NOMO-1 (cell line): ENCODE data around the gene FHDC1.

Source experiments
- DNase-seq, 2 experiments: peaks; one replicate each; lab custom pipeline; 2025; ENCODE audit not compliant: unreplicated experiment in 2 of 2; lab: John Stamatoyannopoulos, UW

FHDC1 gene

DNA sequence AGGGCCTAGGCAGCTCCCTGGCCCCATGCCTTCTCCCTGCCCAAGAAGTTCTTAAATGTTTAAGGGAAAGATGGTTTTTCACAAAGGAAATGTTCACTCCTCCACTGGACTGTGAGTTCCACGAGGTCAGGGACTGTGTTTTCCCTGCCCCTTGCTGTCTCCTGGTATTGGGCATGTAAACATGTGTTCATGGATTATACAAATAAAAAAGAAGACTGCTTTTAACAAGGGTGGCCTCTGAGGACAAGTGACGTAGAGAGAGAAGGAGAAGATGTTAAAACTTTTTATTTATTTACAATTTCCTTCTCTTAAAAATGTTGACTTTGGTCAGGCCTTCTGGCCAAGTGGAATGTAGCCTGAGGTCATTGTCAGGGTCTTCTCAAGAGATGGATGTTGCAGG is 66.0 kb downstream of the FHDC1 start:
- DNase-seq, result no peak

DNA sequence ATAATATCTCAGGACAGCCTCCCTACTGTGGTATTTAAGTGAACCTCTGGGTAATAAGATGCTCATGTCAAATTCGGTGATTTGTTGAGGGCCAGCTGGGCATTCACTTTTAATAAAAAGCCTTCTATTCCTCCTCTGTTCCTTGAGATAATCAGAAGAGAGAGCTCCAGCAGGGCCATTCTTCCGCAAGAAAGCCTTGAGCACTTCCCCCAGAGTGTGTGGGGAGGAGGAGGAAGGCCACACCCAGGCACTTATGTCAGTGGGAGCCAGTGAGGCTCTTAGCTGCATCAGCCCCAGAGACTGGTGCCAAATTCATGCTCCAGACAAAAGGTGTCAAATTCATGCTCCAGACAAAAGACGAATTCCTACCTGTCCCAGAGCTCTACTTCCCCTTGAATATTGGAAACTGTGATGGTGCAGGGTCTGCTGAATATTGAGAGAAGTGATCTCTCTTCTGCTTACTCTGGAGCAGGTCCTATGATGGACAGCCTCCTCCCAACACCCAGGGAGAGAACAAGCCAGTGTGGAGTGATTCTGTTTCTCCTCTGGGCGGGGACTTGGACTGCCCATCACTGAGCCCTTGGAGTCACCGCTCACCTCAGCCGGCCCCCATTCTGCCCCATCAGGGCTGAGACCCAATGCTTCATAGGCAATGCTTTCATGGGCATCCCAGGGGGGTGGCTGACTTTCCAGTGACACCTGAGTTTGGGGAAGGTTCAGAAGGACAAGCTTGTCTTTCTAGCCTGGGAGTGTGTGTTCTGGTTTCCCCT is 68.1 kb downstream of the FHDC1 start:
- no peak for DNase-seq

DNA sequence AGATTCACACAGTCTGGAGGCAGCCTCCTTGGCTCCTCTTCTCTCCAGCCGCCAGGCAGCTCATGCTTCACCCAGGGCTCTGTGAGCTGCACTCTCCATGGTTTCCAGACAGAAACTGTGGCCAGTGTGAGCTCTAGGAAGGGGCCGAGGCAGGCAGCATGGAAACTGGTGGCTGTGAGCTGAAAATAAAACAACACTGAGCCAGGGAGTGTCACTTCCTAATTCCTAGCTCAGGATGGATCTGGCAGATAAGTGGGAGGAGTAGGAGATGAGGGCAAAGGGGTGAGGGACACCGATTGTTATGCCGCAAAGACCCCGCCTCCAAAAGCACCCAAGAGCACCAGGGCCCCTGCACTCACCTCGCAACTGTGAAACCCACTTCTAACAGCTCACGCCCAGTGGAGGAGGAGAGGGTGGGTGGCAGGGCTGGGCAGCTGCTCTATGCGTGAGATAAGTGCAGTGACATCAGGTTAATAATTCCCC is 69.8 kb downstream of the FHDC1 start:
- no peak for DNase-seq

DNA sequence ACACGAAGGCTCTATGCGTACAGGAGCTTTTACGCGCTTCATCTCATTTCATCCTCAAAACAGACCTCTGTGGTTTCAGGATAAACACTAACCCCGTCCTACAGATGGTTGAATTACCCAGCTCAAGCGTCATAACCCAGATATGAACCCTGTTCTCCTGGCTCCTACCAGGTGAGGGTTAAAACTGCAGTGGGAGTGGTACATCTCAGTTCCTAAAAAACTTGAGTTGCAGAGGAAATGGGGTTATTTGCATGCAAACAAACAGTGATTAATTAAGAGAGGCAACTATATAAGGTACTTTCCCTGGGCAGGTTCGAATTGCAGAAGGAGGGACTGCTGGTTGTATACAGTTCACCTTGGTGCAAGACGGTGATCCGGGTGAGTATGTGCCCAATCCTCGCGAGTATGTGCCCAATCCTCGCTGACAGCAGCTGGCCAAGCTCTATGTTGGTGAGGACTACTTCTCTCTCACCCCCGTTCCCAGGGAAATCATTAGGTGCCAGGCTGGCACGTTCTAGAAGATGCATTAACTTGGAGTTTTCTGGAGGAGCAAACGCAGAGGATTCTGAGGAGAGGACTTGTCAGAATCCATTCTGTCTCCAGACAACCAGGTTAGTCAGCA is 72.6 kb downstream of the FHDC1 start:
- DNase-seq, result no peak

DNA sequence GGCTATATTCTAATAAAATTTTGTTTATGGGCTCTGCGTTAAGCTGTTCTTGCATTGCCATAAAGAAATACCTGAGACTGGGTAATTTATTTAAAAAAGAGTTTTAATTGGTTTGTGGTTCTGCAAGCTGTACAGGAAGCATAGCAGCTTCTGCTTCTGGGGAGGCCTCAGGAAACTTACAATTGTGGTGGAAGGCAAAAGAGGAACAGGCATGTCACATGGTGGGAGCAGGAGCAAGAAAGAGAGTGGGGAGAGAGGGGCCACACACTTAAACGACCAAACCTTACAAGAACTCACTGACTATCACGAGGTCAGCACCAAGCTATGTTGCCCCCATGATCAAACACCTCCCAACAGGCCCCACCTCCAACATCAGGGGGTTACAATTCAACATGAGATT is 74.0 kb downstream of the FHDC1 start:
- DNase-seq, result peak; percentile 39 to 65

DNA sequence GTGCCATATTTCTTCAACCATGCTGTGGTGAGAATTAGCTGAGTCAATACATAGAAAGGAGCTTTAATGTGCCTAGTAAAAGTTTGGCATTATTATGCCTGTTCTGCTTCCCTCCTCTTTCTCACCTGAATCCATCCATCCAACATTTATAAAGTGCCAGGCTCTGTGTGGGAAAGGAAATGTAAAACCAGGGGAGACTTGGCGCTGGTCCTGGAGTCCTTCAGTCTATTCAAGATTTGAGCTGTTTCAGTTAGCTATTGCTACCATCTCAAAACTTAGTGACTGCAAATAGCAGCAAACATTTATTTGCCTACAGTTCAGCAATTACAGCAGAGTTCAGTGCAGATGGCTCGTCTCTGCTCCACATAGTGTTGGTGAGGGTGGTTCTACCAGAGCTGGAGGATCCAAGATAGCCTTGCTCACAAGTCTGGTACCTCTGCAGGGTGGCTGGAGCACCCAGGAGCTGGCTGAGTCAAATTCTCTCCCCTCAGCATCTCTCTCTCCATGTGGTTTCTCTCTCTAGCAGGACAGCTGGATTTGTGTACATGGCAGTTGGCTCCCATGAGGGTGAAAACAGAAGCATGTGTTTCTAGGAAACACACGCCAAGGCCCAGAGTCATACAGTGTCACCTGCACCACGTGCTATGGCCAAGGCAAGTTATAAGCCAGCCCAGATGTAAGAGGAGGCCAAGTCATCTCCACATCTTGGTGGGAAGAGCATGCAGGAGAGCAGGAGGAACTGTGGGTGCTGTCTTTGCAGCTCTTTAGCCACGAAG is 77.3 kb downstream of the FHDC1 start:
- DNase-seq, result no peak

DNA sequence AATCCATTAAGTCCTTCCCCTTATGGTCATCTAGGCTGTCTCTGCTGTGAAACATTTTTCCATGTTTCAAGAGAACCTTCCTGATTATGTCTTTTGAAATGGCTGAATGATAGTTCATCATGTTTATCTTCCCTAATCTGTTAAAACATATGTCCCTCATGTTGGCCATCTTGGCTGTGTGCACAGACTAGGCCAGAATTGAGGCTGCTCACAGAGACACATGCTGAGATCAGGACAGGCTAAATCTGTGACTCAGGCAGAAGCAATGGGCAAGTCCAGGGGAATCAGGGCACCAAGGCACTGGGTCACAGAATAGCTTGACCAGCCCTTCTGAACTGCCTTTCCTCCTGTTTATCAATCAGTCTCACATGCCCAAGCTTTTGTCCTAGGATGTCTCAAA is 78.3 kb downstream of the FHDC1 start:
- DNase-seq, result no peak

DNA sequence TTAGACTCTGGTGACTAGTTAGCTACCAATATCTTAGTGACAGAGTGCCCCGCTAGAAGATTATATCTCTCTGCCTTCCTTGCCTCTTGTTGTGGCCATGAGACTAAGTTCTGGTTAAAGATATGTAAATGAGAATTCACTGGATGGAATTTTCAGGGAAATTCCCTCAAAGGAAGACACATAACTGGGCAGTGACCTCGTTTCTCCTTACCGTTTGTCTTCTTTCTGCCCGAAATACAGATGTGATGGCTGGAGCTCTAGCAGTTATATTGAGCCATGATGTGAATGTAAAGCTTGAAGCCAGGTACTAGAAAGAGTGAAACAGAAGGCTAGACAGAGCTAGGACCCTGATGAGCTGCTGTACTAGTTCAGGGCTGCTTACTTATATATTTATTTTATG is 80.5 kb downstream of the FHDC1 start:
- no peak for DNase-seq

DNA sequence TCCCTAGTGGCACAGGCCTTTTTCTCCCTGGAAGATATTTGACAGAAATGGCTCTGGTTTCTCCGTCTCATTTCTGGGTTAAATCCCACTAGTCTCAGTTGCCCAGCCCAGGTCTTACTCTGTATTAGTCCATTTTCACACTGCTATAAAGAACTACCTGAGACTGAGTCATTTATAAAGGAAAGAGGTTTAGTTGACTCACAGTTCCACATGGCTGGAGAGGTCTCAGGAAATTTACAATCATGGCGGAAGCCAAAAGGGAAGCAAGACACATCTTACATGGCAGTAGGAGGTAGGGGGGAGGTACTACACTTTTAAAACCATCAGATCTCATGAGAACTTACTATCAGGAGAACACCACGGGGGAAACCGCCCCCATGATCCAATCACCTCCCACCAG is 81.9 kb downstream of the FHDC1 start:
- no peak for DNase-seq

DNA sequence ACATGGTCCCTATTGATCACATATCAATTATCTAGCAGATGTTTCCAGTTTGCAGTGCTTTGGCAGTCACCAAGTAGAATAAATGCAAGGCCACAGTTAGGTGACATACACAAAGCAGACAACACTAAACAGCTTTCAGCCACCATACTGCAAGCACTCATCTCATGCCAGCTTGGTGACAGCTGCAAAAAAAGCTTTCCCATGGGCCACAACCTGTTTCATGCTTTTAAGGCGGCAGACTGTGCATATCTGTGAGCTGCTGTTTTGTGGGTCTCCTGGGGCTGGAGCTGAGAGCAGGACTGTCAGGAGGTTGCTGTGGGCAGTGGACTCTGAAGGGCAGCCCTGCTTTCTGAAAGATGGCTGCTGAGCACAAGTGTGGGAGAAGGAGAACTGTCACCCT is 82.6 kb downstream of the FHDC1 start:
- DNase-seq, result no peak

DNA sequence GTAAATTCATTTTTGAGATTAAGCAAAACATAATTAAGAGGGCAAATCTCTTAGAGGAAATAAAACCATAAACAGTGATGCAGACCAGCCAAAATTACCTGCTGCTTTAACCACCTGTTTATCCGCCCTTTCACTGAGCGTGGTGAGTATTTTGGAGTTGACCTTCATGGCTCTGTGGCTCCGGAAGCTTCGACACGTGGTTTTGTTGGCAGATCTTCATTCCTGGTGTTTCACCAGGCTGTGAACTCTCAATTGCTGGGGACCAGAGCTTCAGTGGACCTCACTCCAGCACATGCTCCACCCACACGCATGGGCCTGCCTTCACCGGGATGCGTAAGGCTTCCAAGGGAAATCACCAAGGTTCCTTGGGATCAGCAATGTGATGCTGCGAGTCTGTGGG is 83.8 kb downstream of the FHDC1 start:
- DNase-seq, result no peak

DNA sequence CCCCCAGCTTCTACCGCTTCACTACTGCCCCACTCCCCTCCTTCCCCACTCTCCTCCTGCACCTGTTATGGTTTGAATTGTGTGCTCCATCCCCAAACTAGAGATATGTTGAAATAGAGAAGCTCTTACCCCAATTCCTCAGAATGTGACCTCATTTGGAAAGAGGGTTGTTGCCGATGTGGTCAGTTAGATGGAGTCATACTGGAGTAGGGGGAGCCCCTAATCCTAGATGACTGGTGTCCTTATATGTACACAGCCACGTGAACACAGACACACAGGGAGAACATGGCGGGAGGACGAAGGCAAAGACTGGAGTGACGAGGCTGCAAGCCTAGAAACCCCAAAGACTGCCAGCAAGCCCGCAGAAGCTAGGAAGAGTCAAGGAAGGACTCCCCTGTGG is 84.3 kb downstream of the FHDC1 start:
- no peak for DNase-seq

DNA sequence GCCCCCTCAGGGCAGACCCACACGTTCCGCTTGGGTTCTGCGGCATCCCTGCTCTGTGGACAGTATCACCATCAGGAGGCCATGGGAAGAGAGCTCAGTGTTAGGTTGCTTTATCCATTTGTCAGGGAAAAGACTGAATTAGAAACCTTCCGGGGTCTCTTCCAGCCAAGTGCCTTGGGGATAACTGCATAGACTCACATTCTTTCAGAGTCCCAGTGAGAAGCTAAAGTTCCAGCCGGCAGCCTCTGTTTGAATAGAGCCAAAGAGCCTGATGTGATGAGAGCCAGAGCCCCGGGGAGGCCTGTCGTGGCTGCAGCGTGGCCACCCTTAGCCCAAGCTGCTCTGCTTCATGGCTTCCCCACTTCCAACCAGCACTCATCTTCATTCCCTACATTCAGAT is 85.2 kb downstream of the FHDC1 start:
- no peak for DNase-seq

DNA sequence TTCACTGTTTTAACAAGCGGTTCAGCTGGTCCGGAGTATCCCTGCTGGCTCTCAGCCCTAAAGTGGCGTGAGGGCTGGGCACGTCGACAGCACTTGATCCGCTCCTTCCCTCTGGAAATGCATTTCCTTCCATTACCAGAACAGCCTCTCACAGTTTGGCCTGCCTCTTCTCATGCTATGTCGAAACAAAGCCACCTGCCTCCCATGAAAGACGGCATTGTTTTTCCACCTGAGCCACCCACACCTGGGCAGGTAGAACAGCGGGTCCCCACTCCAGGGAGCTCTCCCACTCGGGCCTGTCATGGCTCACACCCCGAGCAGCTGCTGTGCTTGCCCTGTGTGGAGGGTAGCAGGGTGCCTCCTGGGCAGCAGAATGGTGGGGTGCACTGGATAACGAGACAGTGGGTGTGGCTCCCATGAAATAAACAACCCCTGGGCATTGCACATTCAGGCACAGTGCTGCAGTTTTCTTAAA is 86.2 kb downstream of the FHDC1 start:
- DNase-seq, result no peak

DNA sequence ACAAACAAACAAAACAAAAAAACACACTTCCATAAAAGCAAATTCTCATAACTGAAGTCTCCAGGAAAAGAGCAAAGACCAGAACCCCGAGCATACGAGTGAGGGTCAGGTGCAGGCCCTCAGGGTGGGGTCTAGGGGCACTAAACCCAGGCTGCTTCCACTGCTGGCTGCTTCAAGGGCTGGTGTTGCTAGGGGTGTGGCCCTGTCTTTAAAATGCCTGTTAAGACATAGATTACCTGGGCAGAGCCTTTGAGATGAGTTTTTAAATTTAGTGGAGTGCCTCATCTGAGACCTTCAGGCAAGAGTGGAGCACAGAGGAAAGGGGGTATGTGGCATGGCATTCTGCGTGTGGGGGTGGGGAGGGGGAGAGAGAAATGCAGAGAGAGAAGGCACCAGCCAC is 87.0 kb downstream of the FHDC1 start:
- no peak for DNase-seq

DNA sequence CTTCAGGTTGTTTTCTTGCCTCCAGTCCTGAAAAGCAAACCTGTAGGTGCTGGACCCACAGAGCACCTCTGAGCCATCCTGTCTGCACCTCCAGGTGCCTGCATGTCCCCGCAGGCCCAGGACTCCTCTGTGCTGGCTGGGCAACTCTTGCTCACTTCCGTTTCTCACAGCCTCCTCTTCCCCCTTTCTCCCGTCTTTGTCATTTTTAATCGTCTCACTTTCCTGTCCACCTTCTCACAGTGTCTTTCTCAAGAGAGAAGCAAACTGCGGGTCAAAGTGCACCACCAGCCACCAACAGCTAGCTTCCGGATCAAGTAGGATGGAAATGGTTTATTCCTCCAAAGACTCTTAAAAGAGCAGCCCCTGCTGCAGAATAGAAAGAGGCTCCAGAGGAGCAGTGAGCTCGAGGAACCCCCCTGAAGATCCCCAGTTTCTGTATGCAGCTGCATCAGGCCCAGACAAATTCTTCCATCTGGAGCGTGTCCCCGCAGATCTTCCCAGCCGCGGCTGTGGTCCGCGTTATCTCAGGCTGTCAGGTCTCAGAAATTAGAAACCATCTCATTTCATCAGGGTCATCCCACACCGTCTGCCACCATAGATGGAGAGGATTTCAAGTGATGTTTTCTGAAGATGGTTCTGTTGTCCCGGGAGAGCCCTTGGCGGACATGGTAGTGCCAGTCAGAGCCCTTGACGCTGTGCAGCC is 87.7 kb downstream of the FHDC1 start:
- peak; percentile 75 to 91 for DNase-seq

DNA sequence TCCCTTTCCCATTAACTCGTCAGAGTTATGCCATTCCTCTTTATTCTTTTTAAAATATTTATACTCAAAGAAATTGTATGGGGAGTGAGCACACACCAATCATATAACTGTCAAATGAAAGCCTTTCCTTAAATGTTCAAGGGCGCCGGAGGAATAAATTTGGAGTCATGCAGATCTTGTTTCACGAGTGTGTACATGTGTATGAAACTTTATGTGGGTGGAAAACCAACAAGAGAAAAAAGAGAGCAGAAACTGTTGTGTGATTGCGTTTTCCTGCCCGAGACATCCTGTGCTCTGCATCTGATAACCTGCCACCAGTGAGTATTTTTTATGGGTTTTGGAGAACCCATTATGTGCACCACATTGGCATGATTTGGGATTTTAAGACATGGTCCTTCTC is 88.3 kb downstream of the FHDC1 start:
- no peak for DNase-seq

DNA sequence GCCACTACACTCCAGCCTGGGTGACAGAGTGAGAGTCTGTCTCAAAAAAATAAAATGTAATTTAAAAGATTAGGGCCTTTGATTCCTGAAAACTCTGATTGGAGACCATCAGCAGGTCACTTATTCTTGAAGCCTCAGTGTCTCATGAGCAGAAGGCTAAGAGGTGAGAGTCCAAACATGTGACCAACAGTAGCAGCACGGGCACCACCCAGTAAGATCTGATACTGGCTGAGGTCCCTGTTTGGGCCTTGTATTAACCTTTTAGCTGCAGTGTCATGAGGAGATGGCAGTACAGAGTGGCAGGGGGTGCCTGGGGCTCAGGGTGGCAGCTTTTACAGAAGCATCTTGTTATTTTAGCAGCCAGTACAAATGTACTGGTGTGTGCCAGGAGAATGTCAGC is 89.3 kb downstream of the FHDC1 start:
- DNase-seq, result no peak

DNA sequence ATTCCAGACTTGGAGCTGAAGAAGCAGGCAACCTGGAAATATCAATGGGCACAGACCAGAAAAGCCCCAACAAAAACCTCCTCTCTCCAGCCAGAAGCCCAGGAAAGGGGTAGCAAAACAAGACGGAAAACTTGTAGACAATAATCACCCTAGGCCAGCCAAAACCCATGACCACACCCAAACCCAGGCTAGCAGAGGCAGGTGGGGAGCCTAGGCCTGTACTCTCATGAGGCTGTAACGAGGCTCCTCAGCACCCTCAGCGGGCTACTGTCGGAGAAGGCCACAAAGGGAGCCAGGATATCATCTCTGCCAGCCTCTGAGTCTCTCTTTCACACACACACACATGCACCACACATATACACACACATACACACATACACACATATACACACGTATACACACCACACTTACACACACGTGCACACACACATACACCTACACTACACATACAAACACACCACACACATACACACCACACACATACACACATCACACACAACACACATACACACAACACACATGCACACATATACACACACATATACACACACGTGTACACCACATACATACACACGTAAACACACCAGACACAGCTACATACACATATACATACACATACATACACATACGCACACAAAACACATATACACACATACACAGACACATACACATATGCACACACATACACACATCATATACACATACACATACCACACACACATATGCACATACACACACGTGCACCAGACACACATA is 90.6 kb downstream of the FHDC1 start:
- no peak for DNase-seq

DNA sequence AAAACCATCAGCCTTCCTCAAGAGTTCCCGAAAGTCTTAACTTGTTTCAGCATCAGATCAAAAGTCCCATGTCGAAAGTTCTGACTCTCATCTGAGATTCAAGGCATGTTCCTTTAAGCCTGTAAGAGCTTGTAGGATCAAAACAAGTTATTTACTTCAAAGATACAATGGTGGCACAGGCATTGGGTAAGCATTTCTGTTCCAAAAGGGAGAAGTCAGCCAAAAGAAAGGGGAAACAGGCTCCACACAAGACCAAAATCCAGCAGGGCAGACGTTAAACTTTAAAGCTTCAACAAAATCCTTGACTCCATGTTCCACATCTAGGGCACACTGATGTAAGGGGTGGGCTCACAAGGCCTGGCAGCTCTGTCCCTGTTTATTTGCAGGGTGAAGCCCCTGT is 91.7 kb downstream of the FHDC1 start:
- DNase-seq, result peak in 1 of 2 experiments; percentile 38
